ENCODE results near the gene WDTC1. TPM values are rescaled to one million over a fixed set of nuclear protein-coding genes. Genes with fewer than 3 reads are reported as not detected.

Gene WDTC1
- total RNA-seq, 1 experiment from 2014 or later = 26.6 TPM

GRCh38 chr1:27318596-27318995, 84.2 kb downstream of the WDTC1 start:
- H3K36me3 ChIP-seq (ENCODE audit: control insufficient read depth in 1 of 2, insufficient read depth in 2 of 2, low read length in 2 of 2) = 0 out of 4 replicates have a peak, but pooled peaks cover 0 to 4% of the 10 kb centered on the region in 2 experiments
- ChIA-PET POLR2A (no interaction called here), RAD21 (ENCODE audit: low non-redundant PET in 1 of 2, low total read pairs in 2 of 2, uncharacterized antibody in 2 of 2, unreplicated experiment in 2 of 2) (no interaction called here), CTCF (no interaction called here)
- DNase-seq (ENCODE audit: low read depth, low spot score) (no peak), ATAC-seq (no peak)
- no TSS peak for BruUV-seq (replicated peaks)
- no peak overlapping the region for H3K27ac ChIP-seq (ENCODE audit: low read depth, low read length)
- no peak overlapping the region for H2AFZ ChIP-seq (ENCODE audit: low read depth, low read length, poor library complexity, severe bottlenecking)
- peaks cover 15% of the 10 kb centered on the region for H3K79me2 ChIP-seq (ENCODE audit: insufficient read depth, low read length)
- no peaks in the 10 kb centered on the region for H3K27me3 ChIP-seq (ENCODE audit: insufficient read depth, low read length)
- no peak for TF ChIP-seq EZH2 (IDR thresholded peaks at IDR 0.05)
- TF ChIP-seq SRF (IDR thresholded peaks at IDR 0.05; ENCODE audit: low read depth) = no peak
- TF ChIP-seq ELF1 (IDR thresholded peaks at IDR 0.05; ENCODE audit: borderline replicate concordance, low read depth) = no peak
- no peak for TF ChIP-seq EZH2phosphoT487 (IDR thresholded peaks at IDR 0.05; ENCODE audit: borderline replicate concordance)
- TF ChIP-seq, protein P1, sequence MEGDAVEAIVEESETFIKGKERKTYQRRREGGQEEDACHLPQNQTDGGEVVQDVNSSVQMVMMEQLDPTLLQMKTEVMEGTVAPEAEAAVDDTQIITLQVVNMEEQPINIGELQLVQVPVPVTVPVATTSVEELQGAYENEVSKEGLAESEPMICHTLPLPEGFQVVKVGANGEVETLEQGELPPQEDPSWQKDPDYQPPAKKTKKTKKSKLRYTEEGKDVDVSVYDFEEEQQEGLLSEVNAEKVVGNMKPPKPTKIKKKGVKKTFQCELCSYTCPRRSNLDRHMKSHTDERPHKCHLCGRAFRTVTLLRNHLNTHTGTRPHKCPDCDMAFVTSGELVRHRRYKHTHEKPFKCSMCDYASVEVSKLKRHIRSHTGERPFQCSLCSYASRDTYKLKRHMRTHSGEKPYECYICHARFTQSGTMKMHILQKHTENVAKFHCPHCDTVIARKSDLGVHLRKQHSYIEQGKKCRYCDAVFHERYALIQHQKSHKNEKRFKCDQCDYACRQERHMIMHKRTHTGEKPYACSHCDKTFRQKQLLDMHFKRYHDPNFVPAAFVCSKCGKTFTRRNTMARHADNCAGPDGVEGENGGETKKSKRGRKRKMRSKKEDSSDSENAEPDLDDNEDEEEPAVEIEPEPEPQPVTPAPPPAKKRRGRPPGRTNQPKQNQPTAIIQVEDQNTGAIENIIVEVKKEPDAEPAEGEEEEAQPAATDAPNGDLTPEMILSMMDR (IDR thresholded peaks at IDR 0.05 in 2 of 3, conservative IDR thresholded peaks at IDR 0.05 in 1 of 3; ENCODE audit: borderline replicate concordance in 1 of 3, insufficient read depth in 1 of 3, low read depth in 2 of 3, low read length in 2 of 3) = no peak
- no peak for TF ChIP-seq SP1 (IDR thresholded peaks at IDR 0.05; ENCODE audit: low read depth)
- H3K9me3 ChIP-seq (ENCODE audit: control insufficient read depth in 1 of 2, insufficient read depth in 1 of 2, low read depth in 1 of 2, low read length in 2 of 2) = no peaks in the 10 kb centered on the region
- H3K9me2 ChIP-seq (ENCODE audit: insufficient read depth) = no peaks in the 10 kb centered on the region
- no peaks in the 10 kb centered on the region for H4K20me1 ChIP-seq (ENCODE audit: insufficient read depth)
- intact Hi-C loops (cut with micrococcal nuclease) = no loop called here
- H3K4me2 ChIP-seq (ENCODE audit: low read length) = no peak overlapping the region
- no peak overlapping the region for H3K4me3 ChIP-seq (replicated peaks in 1 of 2; ENCODE audit: low read depth in 1 of 2, low read length in 2 of 2)
- H3K9ac ChIP-seq (ENCODE audit: low read length) = no peak overlapping the region
- peaks cover 5 to 20% of the 10 kb centered on the region in 2 experiments; a peak in 3 of 4 replicates for H3K4me1 ChIP-seq (ENCODE audit: control insufficient read depth in 1 of 2, insufficient read depth in 2 of 2, low read length in 2 of 2)

Data from HCT116 (cell line).